Measurements from ENCODE around the gene AKT1S1.

AKT1S1 gene

DNA sequence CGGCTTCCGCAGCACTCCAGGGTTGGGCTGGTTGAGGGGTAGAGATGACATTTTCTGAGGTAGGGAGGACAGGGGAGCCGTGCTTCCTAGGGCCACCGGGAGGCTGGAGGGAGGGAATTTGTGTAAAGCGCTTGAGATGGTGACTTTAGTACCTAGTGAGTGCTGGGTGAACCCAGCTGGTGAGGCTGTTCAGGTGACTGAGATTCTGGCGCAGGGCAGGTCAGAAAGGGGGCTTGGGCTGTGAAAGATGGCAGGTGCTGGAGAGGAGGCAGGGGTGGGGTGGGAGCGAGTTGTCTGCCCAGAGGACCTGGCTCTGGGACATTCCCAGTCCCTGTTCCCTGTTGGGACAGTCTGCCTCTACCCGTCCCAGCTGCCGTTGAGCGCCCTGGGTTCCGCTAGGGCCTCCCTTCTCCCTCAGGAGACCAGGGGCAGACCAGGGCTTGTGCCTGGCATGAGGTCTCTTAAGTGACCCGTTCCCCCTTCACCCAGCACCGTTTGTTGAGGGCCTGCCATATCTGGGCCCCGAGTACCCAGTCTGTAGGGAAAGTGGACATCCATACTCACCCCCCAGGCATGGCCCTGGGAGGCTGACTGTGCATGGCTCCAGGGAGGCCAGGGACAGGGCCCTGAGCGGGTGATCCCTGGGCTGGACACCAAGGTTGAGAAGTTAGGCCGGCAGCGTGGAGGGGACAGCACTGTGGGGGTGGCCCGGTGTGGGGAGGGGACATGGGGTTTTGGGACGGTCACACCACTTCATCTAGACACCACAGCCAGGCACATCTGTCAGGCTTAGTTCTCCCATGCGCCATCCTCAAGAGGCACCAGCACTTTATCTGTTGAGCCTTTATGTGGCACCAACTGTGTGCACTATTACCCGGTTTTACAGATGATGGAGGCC lies 21.2 kb downstream of the AKT1S1 start:
- DNase-seq = no peak
- no peak overlapping the region for H2BK5ac ChIP-seq (ENCODE audit: low read length)
- H4K8ac ChIP-seq (ENCODE audit: low read depth, low read length) = no peak overlapping the region
- no peaks in the 10 kb centered on the region for H3K27me3 ChIP-seq (ENCODE audit: insufficient read depth, low read length, poor library complexity)
- no peak overlapping the region for H4K5ac ChIP-seq (ENCODE audit: low read length)
- WGBS (ENCODE audit: extremely low coverage, insufficient coverage, low lambda C conversion rate) = no CpG with 5 or more reads among the region's 21 CpGs
- H3K36me3 ChIP-seq (ENCODE audit: control insufficient read depth, insufficient read depth, low read length) = peaks cover 19% of the 10 kb centered on the region
- H3K27ac ChIP-seq (ENCODE audit: low read depth, low read length) = no peak overlapping the region
- H3K18ac ChIP-seq (ENCODE audit: low read length) = no peak overlapping the region
- no peak overlapping the region for H3K56ac ChIP-seq (ENCODE audit: low read length)
- no peak overlapping the region for H3K4me3 ChIP-seq (ENCODE audit: low read length)
- no peak overlapping the region for H3K23ac ChIP-seq (ENCODE audit: low read length)
- H2BK15ac ChIP-seq (replicated peaks; ENCODE audit: low read depth) = no peak overlapping the region
- peaks cover 8% of the 10 kb centered on the region for H3K4me1 ChIP-seq (ENCODE audit: control insufficient read depth, low read depth, low read length)
- H3K4ac ChIP-seq (ENCODE audit: low read depth, low read length) = no peak overlapping the region
- peaks cover 21% of the 10 kb centered on the region for H3K79me1 ChIP-seq (ENCODE audit: low read length)
- peaks cover 23% of the 10 kb centered on the region for H3K79me2 ChIP-seq (ENCODE audit: control insufficient read depth, insufficient read depth, low read length)
- H2BK120ac ChIP-seq (ENCODE audit: low read depth, low read length) = no peak overlapping the region
- H3K4me2 ChIP-seq (ENCODE audit: low read length) = no peak overlapping the region
- H2AK5ac ChIP-seq (ENCODE audit: low read length) = no peak overlapping the region
- H3K9ac ChIP-seq (ENCODE audit: low read length) = no peak overlapping the region

- no peak overlapping the region for H3K4ac ChIP-seq (ENCODE audit: low read depth, low read length)
- no peak overlapping the region for H2BK120ac ChIP-seq (ENCODE audit: low read depth, low read length)
- peaks cover 15% of the 10 kb centered on the region for H3K36me3 ChIP-seq (ENCODE audit: control insufficient read depth, insufficient read depth, low read length)
- H3K27me3 ChIP-seq (ENCODE audit: insufficient read depth, low read length, poor library complexity) = no peaks in the 10 kb centered on the region
- H3K18ac ChIP-seq (ENCODE audit: low read length) = no peak overlapping the region
- H3K27ac ChIP-seq (ENCODE audit: low read depth, low read length) = no peak overlapping the region
- no peak overlapping the region for H3K4me3 ChIP-seq (ENCODE audit: low read length)
- H3K56ac ChIP-seq (ENCODE audit: low read length) = no peak overlapping the region
- H3K4me2 ChIP-seq (ENCODE audit: low read length) = no peak overlapping the region
- WGBS (ENCODE audit: extremely low coverage, insufficient coverage, low lambda C conversion rate) = no CpG with 5 or more reads among the region's 12 CpGs
- peaks cover 21% of the 10 kb centered on the region for H3K79me1 ChIP-seq (ENCODE audit: low read length)
- DNase-seq = no peak
- H2AK5ac ChIP-seq (ENCODE audit: low read length) = no peak overlapping the region
- no peak overlapping the region for H2BK5ac ChIP-seq (ENCODE audit: low read length)
- no peak overlapping the region for H4K5ac ChIP-seq (ENCODE audit: low read length)
- no peak overlapping the region for H2BK15ac ChIP-seq (replicated peaks; ENCODE audit: low read depth)
- H4K8ac ChIP-seq (ENCODE audit: low read depth, low read length) = no peak overlapping the region
- H3K79me2 ChIP-seq (ENCODE audit: control insufficient read depth, insufficient read depth, low read length) = peaks cover 23% of the 10 kb centered on the region
- no peak overlapping the region for H3K23ac ChIP-seq (ENCODE audit: low read length)
- H3K9ac ChIP-seq (ENCODE audit: low read length) = no peak overlapping the region
- peaks cover 8% of the 10 kb centered on the region for H3K4me1 ChIP-seq (ENCODE audit: control insufficient read depth, low read depth, low read length)
Observed at GRCh38 chr19:49855277-49855675, 21.9 kb downstream of the AKT1S1 start.

- H3K4ac ChIP-seq (ENCODE audit: low read depth, low read length) = no peak overlapping the region
- H3K27ac ChIP-seq (ENCODE audit: low read depth, low read length) = no peak overlapping the region
- H4K5ac ChIP-seq (ENCODE audit: low read length) = no peak overlapping the region
- H3K4me2 ChIP-seq (ENCODE audit: low read length) = no peak overlapping the region
- H3K36me3 ChIP-seq (ENCODE audit: control insufficient read depth, insufficient read depth, low read length) = peaks cover 13% of the 10 kb centered on the region
- no peak overlapping the region for H3K4me3 ChIP-seq (ENCODE audit: low read length)
- no peak overlapping the region for H2AK5ac ChIP-seq (ENCODE audit: low read length)
- H4K8ac ChIP-seq (ENCODE audit: low read depth, low read length) = no peak overlapping the region
- H3K27me3 ChIP-seq (ENCODE audit: insufficient read depth, low read length, poor library complexity) = no peaks in the 10 kb centered on the region
- H3K79me2 ChIP-seq (ENCODE audit: control insufficient read depth, insufficient read depth, low read length) = peaks cover 23% of the 10 kb centered on the region
- H3K56ac ChIP-seq (ENCODE audit: low read length) = peak overlapping the region; percentile 15
- H2BK15ac ChIP-seq (replicated peaks; ENCODE audit: low read depth) = no peak overlapping the region
- no peak overlapping the region for H2BK5ac ChIP-seq (ENCODE audit: low read length)
- no peak overlapping the region for H3K9ac ChIP-seq (ENCODE audit: low read length)
- peaks cover 23% of the 10 kb centered on the region for H3K79me1 ChIP-seq (ENCODE audit: low read length)
- DNase-seq = no peak
- H3K4me1 ChIP-seq (ENCODE audit: control insufficient read depth, low read depth, low read length) = peaks cover 8% of the 10 kb centered on the region
- H2BK120ac ChIP-seq (ENCODE audit: low read depth, low read length) = no peak overlapping the region
- WGBS (ENCODE audit: extremely low coverage, insufficient coverage, low lambda C conversion rate) = no CpG with 5 or more reads among the region's 39 CpGs
- H3K18ac ChIP-seq (ENCODE audit: low read length) = no peak overlapping the region
- H3K23ac ChIP-seq (ENCODE audit: low read length) = no peak overlapping the region
Observed at GRCh38 chr19:49854378-49855263, 22.5 kb downstream of the AKT1S1 start.

- no CpG with 5 or more reads among the region's 10 CpGs for WGBS (ENCODE audit: extremely low coverage, insufficient coverage, low lambda C conversion rate)
- Histone ChIP-seq H3K36me3 (ENCODE audit: control insufficient read depth, insufficient read depth, low read length) (peaks cover 10% of the 10 kb centered on the region), H3K27ac (ENCODE audit: low read depth, low read length) (no peak overlapping the region), H4K5ac (ENCODE audit: low read length) (no peak overlapping the region), H2AK5ac (ENCODE audit: low read length) (no peak overlapping the region), H2BK5ac (ENCODE audit: low read length) (no peak overlapping the region), H3K18ac (ENCODE audit: low read length) (no peak overlapping the region), H2BK120ac (ENCODE audit: low read depth, low read length) (no peak overlapping the region), H3K9ac (ENCODE audit: low read length) (peak overlapping the region; percentile 44), H3K56ac (ENCODE audit: low read length) (peak overlapping the region; percentile 60), H3K4me3 (ENCODE audit: low read length) (no peak overlapping the region), H3K79me2 (ENCODE audit: control insufficient read depth, insufficient read depth, low read length) (peaks cover 23% of the 10 kb centered on the region), H3K23ac (ENCODE audit: low read length) (no peak overlapping the region), H3K79me1 (ENCODE audit: low read length) (peaks cover 27% of the 10 kb centered on the region), H3K4ac (ENCODE audit: low read depth, low read length) (no peak overlapping the region), H3K4me1 (ENCODE audit: control insufficient read depth, low read depth, low read length) (peaks cover 8% of the 10 kb centered on the region), H2BK15ac (replicated peaks; ENCODE audit: low read depth) (no peak overlapping the region), H4K8ac (ENCODE audit: low read depth, low read length) (no peak overlapping the region), H3K27me3 (ENCODE audit: insufficient read depth, low read length, poor library complexity) (no peaks in the 10 kb centered on the region), H3K4me2 (ENCODE audit: low read length) (no peak overlapping the region)
- DNase-seq = no peak
Observed at GRCh38 chr19:49853852-49854377, 23.2 kb downstream of the AKT1S1 start.

GRCh38 chr19:49852631-49853126 lies 24.5 kb downstream of the AKT1S1 start:
- Histone ChIP-seq H3K18ac (ENCODE audit: low read length) (no peak overlapping the region), H3K27ac (ENCODE audit: low read depth, low read length) (no peak overlapping the region), H3K4me1 (ENCODE audit: control insufficient read depth, low read depth, low read length) (peaks cover 8% of the 10 kb centered on the region), H3K36me3 (ENCODE audit: control insufficient read depth, insufficient read depth, low read length) (peaks cover 5% of the 10 kb centered on the region), H3K56ac (ENCODE audit: low read length) (peak overlapping the region; percentile 91), H2AK5ac (ENCODE audit: low read length) (no peak overlapping the region), H4K5ac (ENCODE audit: low read length) (no peak overlapping the region), H3K79me2 (ENCODE audit: control insufficient read depth, insufficient read depth, low read length) (peaks cover 23% of the 10 kb centered on the region), H3K79me1 (ENCODE audit: low read length) (peaks cover 27% of the 10 kb centered on the region), H3K23ac (ENCODE audit: low read length) (peak overlapping the region; percentile 66), H3K9ac (ENCODE audit: low read length) (peak overlapping the region; percentile 94), H2BK120ac (ENCODE audit: low read depth, low read length) (no peak overlapping the region), H2BK5ac (ENCODE audit: low read length) (no peak overlapping the region), H4K8ac (ENCODE audit: low read depth, low read length) (no peak overlapping the region), H3K4me2 (ENCODE audit: low read length) (peak overlapping the region; percentile 91), H3K27me3 (ENCODE audit: insufficient read depth, low read length, poor library complexity) (no peaks in the 10 kb centered on the region), H2BK15ac (replicated peaks; ENCODE audit: low read depth) (no peak overlapping the region), H3K4me3 (ENCODE audit: low read length) (no peak overlapping the region), H3K4ac (ENCODE audit: low read depth, low read length) (no peak overlapping the region)
- DNase-seq = no peak
- whole genome bisulfite sequencing (ENCODE audit: extremely low coverage, insufficient coverage, low lambda C conversion rate) = no CpG with 5 or more reads among the region's 14 CpGs
